Right lobe of liver (tissue), 6 donors: ENCODE measurements around the gene COCH. TPM values are rescaled to one million over a fixed set of nuclear protein-coding genes. Genes with fewer than 3 reads are reported as not detected.

ENCODE experiments used
- ATAC-seq, 4 donors: fragments of 200-7000 bp; cut with Tn5 transposase; one replicate each; pipeline ENCODE4 v1.9.1; 2020; ENCODE audit warnings: mild to moderate bottlenecking in 4 of 4, moderate library complexity in 4 of 4
- DNase-seq, 3 donors: peaks; one replicate each; pipeline ENCODE4 v3.0.0-alpha.2; 2020
- H3K27ac ChIP-seq, 3 donors: fragments of 200-600 bp; one replicate each; pipeline ENCODE4 v1.8.0; 2022
- H3K27me3 ChIP-seq, 2 donors: fragments of 200-600 bp; one replicate each; pipeline ENCODE4 v1.8.0; 2022
- H3K36me3 ChIP-seq, 4 donors: fragments of 200-600 bp; sonication (generic) in 1 of 4; one replicate each; pipeline versions ENCODE4 v1.5.1 to v1.8.0; 2017 to 2022; ENCODE audit warnings: control low read depth in 1 of 4
- H3K4me1 ChIP-seq, 4 donors: fragments of 200-600 bp; sonication (generic) in 1 of 4; one replicate each; pipeline versions ENCODE4 v1.5.1 to v1.8.0; 2017 to 2022; ENCODE audit warnings: control low read depth in 1 of 4
- H3K4me3 ChIP-seq, 3 donors: fragments of 200-600 bp; one replicate each; pipeline ENCODE4 v1.8.0; 2022
- H3K9me3 ChIP-seq, 4 donors: fragments of 200-600 bp; sonication (generic) in 1 of 4; one replicate each; pipeline versions ENCODE4 v1.5.1 to v1.8.0; 2017 to 2022; ENCODE audit warnings: control low read depth in 1 of 4
- CTCF ChIP-seq, 4 donors: fragments of 200-600 bp in 3 of 4; fragments of 450-650 bp in 1 of 4; IDR thresholded peaks; one replicate each; pipeline versions ENCODE4 v1.5.1 to v1.8.0; 2016 to 2022; ENCODE audit warnings: antibody characterized with exemption in 4 of 4, mild to moderate bottlenecking in 2 of 4
- POLR2A ChIP-seq: fragments of 450-650 bp; IDR thresholded peaks from one replicate; pipeline ENCODE4 v1.6.1; 2017; ENCODE audit warnings: antibody characterized with exemption, mild to moderate bottlenecking
- WGBS: methylation state at CpG from one replicate; pipeline ENCODE4 v1.1.6; 2018; ENCODE audit warnings: low coverage, low lambda C conversion rate; ENCODE audit not compliant: insufficient coverage; ENCODE audit errors: missing lambda C conversion rate; 5-methylcytosine and 5-hydroxymethylcytosine counted together
- intact Hi-C, 2 donors: fragments of 100-400 bp; cut with DNase I; formaldehyde crosslinking; loops; one replicate each; pipeline versions ENCODE4 v1.11.2 to v1.14.1; 2022
- total RNA-seq, 6 experiments: library from RNA; depleted of rRNA in 2 of 6; stranded (reverse); fragments of >200 nt in 2 of 6; fragmentation: NEBNext Ultra II Directional in 3 of 6; extraction: Animal tissue kit (Norgen Biotek cat#: 25700) in 3 of 6; gene quantifications; one replicate each; pipeline versions ENCODE4 v1.1.0 to v1.2.4, GENCODE V29; 2016 to 2023
- donor health status: DM: no; HTN: yes; CAD: no.
- donor health status: DM: no; HTN: no; CAD: no.
- donor health status: DM: no; HTN: no; CAD: no.
- donor health status: DM: no; HTN: yes; CAD: no.
- donor health status: DM: no; HTN: yes; CAD: no.

The COCH gene
- total RNA-seq, 6 experiments from 2014 or later: 0.14 to 2.9 (median 0.60) TPM; not detected in 1

GRCh38 chr14:30869551-30870155 is 4.7 kb upstream of the COCH start:
- no peak overlapping the region for H3K27ac ChIP-seq
- H3K9me3 ChIP-seq: no peaks in the 10 kb centered on the region
- DNase-seq: no peak
- peaks cover 0 to 9% (median 2%) of the 10 kb centered on the region in 4 donors for H3K4me1 ChIP-seq
- H3K27me3 ChIP-seq: peaks cover 0 to 9% of the 10 kb centered on the region in 2 donors
- H3K4me3 ChIP-seq: no peak overlapping the region
- intact Hi-C loops: no loop called here
- TF ChIP-seq POLR2A (no peak), CTCF (IDR thresholded peaks at IDR 0.05) (no peak)
- WGBS: 82% methylated on average over 2 of the region's 2 CpGs
- H3K36me3 ChIP-seq: no peaks in the 10 kb centered on the region
- no peak for ATAC-seq

- intact Hi-C loops: no loop called here
- ATAC-seq: no peak
Measured at GRCh38 chr14:30872602-30873001, 1.8 kb upstream of the COCH start.

GRCh38 chr14:30873308-30874119 is 845 bp upstream of the COCH start:
- Histone ChIP-seq H3K4me1 (peaks cover 0 to 18% (median 5%) of the 10 kb centered on the region in 4 donors), H3K9me3 (no peaks in the 10 kb centered on the region), H3K4me3 (peak overlapping the region in 2 of 3 donors; percentile 48 to 64), H3K27ac (no peak overlapping the region), H3K27me3 (peaks cover 0 to 9% of the 10 kb centered on the region in 2 donors), H3K36me3 (no peaks in the 10 kb centered on the region)
- intact Hi-C loops: no loop called here
- DNase-seq: no peak
- ATAC-seq: no peak
- TF ChIP-seq CTCF (IDR thresholded peaks at IDR 0.05): no peak
- TF ChIP-seq POLR2A: no peak
- 81% methylated on average over 17 of the region's 20 CpGs for WGBS

More at GRCh38 chr14:30872602-30873001, 1.8 kb upstream of the COCH start:
- Histone ChIP-seq H3K27ac (no peak overlapping the region), H3K9me3 (no peaks in the 10 kb centered on the region), H3K4me1 (peaks cover 0 to 18% (median 5%) of the 10 kb centered on the region in 4 donors), H3K4me3 (no peak overlapping the region), H3K36me3 (no peaks in the 10 kb centered on the region), H3K27me3 (peaks cover 0 to 9% of the 10 kb centered on the region in 2 donors)
- DNase-seq: no peak
- TF ChIP-seq CTCF (IDR thresholded peaks at IDR 0.05) (no peak), POLR2A (no peak)
- 91% methylated on average over 1 of the region's 1 CpG for WGBS

GRCh38 chr14:30874999-30875787 is 834 bp downstream of the COCH start:
- intact Hi-C loops: no loop called here
- WGBS: 13% methylated on average over 7 of the region's 48 CpGs
- Histone ChIP-seq H3K4me3 (peak overlapping the region; percentile 44 to 64 (median 48)), H3K4me1 (peaks cover 0 to 18% (median 5%) of the 10 kb centered on the region in 4 donors), H3K27ac (no peak overlapping the region), H3K36me3 (no peaks in the 10 kb centered on the region), H3K27me3 (peaks cover 0 to 9% of the 10 kb centered on the region in 2 donors), H3K9me3 (no peaks in the 10 kb centered on the region)
- ATAC-seq (peak; percentile 41 to 55 (median 43)), DNase-seq (peak in 1 of 3 donors; percentile 20)
- TF ChIP-seq CTCF (IDR thresholded peaks at IDR 0.05) (no peak), POLR2A (no peak)
